Keratinocyte (primary cell): ENCODE measurements around the gene HOXD11. TPM values are rescaled to one million over a fixed set of nuclear protein-coding genes. Genes with fewer than 3 reads are reported as not detected.

Source experiments
- DNase-seq: peaks from one replicate; pipeline ENCODE4 v3.0.0-alpha.2; 2011; ENCODE audit warnings: low read depth, missing footprints, low spot score
- FAIRE-seq: peaks from 2 replicates; lab custom pipeline; 2011; peaks lifted over from hg19 to GRCh38; lab: Jason Lieb, UNC
- H2AFZ ChIP-seq: 2 replicates; pipeline ENCODE4 v1.6.0; 2012; ENCODE audit warnings: low read length, control low read depth, inconsistent platforms; ENCODE audit not compliant: control insufficient read depth
- H3K27ac ChIP-seq: 2 replicates; pipeline ENCODE4 v1.5.1; 2011; ENCODE audit warnings: low read length; ENCODE audit not compliant: control insufficient read depth, insufficient read depth
- H3K27me3 ChIP-seq: 3 replicates; pipeline ENCODE4 v1.6.0; 2011; ENCODE audit warnings: low read length; ENCODE audit not compliant: control insufficient read depth, insufficient read depth; ENCODE audit errors: extremely low read depth
- H3K36me3 ChIP-seq, 2 experiments: 2 replicates in 1 of 2; 3 replicates in 1 of 2; pipeline ENCODE4 v1.5.1; 2011; ENCODE audit warnings: low read length in 2 of 2, mild to moderate bottlenecking in 1 of 2; ENCODE audit not compliant: control insufficient read depth in 2 of 2, insufficient read depth in 2 of 2; ENCODE audit errors: extremely low read depth in 1 of 2
- H3K4me1 ChIP-seq: 3 replicates; pipeline ENCODE4 v1.5.1; 2011; ENCODE audit warnings: low read length; ENCODE audit not compliant: control insufficient read depth, insufficient read depth; ENCODE audit errors: extremely low read depth
- H3K4me2 ChIP-seq: 3 replicates; pipeline ENCODE4 v1.6.0; 2011; ENCODE audit warnings: low read depth, low read length; ENCODE audit not compliant: control insufficient read depth, insufficient read depth; ENCODE audit errors: extremely low read depth
- H3K4me3 ChIP-seq, 3 experiments: fragments of 200-600 bp in 1 of 3; sonication (generic) in 1 of 3; 2 replicates in 2 of 3; 3 replicates in 1 of 3; pipeline ENCODE4 v1.5.1; 2011 to 2016; ENCODE audit warnings: low read length in 3 of 3, mild to moderate bottlenecking in 3 of 3, control low read depth in 2 of 3, inconsistent platforms in 1 of 3, low read depth in 1 of 3, mixed read lengths in 1 of 3, mixed run types in 1 of 3, moderate library complexity in 1 of 3; ENCODE audit not compliant: control insufficient read depth in 2 of 3, insufficient read depth in 2 of 3; ENCODE audit errors: extremely low read depth in 1 of 3
- H3K79me2 ChIP-seq: 2 replicates; pipeline ENCODE4 v1.6.0; 2012; ENCODE audit warnings: low read length; ENCODE audit not compliant: control insufficient read depth, insufficient read depth
- H3K9ac ChIP-seq: 3 replicates; pipeline ENCODE4 v1.6.0; 2011; ENCODE audit warnings: low read length; ENCODE audit not compliant: control insufficient read depth, insufficient read depth; ENCODE audit errors: extremely low read depth
- H3K9me1 ChIP-seq: 3 replicates; pipeline ENCODE4 v1.6.0; 2011; ENCODE audit warnings: low read length; ENCODE audit not compliant: control insufficient read depth, insufficient read depth; ENCODE audit errors: extremely low read depth
- H3K9me3 ChIP-seq: 2 replicates; pipeline ENCODE4 v1.5.1; 2012; ENCODE audit warnings: low read depth, low read length; ENCODE audit not compliant: control insufficient read depth
- H4K20me1 ChIP-seq: 3 replicates; pipeline ENCODE4 v1.6.0; 2011; ENCODE audit warnings: low read length; ENCODE audit not compliant: control insufficient read depth, insufficient read depth; ENCODE audit errors: extremely low read depth
- EZH2 ChIP-seq: IDR thresholded peaks from one replicate; pipeline ENCODE4 v1.6.1; 2012; ENCODE audit warnings: inconsistent platforms, mild to moderate bottlenecking, low read length, moderate library complexity
- dilution Hi-C: fragments of 300-500 bp; cut with MboI; formaldehyde crosslinking; loops from one replicate; pipeline ENCODE4 v1.7.0; 2020; ENCODE audit warnings: low sequenced_read_pairs; ENCODE audit not compliant: extremely low pct_ligation_motif_present
- polyA plus RNA-seq, 5 experiments: library from polyadenylated mRNA; depleted of rRNA in 3 of 5; stranded (reverse) in 3 of 5; stranded (forward) in 1 of 5; unstranded in 1 of 5; fragments of >200 nt; gene quantifications; 1 replicate in 1 of 5; 2 replicates in 3 of 5; 3 replicates in 1 of 5; pipeline versions ENCODE4 v1.2.1 to v1.2.3, GENCODE V29; 2011 to 2012; ENCODE audit warnings: missing spikeins in 2 of 5, low read depth in 1 of 5, low replicate concordance in 1 of 5
- TF ChIP-seq, protein P1 (sequence below), 3 experiments: IDR thresholded peaks in 1 of 3; conservative IDR thresholded peaks in 1 of 3; optimal IDR thresholded peaks in 1 of 3; 2 replicates in 2 of 3; 3 replicates in 1 of 3; pipeline versions ENCODE3 to v1.5.1; 2011; ENCODE audit warnings: low read length in 3 of 3, mild to moderate bottlenecking in 3 of 3, moderate library complexity in 2 of 3, control low read depth in 1 of 3, inconsistent platforms in 1 of 3; ENCODE audit not compliant: insufficient read depth in 2 of 3; ENCODE audit errors: extremely low read depth in 1 of 3

HOXD11 gene
- polyA plus RNA-seq, 1 donor (not counting 4 experiments of a cell fraction or from before 2014, with no cell fraction given): not detected

DNA sequence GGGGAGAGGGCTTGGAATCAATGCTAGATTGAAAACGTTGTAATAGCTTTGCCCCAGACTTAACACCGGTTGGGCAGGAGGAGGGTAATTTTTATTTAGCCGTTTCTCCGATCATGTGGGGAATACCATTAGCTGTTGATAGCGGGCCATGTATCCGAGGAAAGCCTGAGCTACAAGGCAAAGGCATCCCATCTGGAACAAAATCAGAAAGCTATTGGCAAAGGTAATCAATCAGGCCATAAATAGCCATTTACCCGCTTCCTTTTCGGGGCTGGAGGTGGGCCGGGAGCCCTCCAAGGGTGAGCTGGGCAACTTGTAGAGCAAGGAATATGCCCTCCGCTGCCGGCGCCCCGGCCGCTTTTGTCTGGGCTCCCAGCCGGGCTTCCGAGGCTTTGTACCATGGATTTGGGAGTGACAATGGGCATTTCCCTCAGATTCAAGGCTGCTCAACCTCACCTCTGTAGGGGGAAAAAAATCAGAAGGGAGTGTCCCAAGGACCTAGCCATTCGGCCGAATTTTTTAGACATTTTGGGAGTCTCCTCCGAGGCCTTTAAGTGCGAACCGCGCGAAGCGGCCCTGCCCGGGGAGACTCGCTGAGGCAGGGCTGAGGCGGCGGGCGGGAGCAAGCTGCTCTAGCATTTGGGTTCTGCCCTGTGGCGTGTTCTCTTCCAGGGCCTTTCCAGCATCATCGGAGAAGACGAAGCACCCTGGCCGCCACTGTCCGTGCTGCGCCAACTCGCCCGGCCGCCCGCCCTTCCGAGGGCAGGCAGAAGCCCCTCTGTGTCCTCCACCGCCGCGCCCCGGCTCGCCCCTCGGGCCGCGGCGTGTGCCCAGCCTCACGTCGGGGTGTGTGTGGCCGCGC is 14.3 kb downstream of the HOXD11 start:
- peaks cover 4% of the 10 kb centered on the region for H3K9me3 ChIP-seq
- H2AFZ ChIP-seq: no peak overlapping the region
- no peak overlapping the region for H3K4me3 ChIP-seq
- H3K27me3 ChIP-seq: peaks cover 97% of the 10 kb centered on the region
- DNase-seq (no peak), FAIRE-seq (no peak)
- H3K9me1 ChIP-seq: no peaks in the 10 kb centered on the region
- H3K4me2 ChIP-seq: no peak overlapping the region
- H3K27ac ChIP-seq: no peak overlapping the region
- H3K36me3 ChIP-seq: no peaks in the 10 kb centered on the region
- no peaks in the 10 kb centered on the region for H4K20me1 ChIP-seq
- no peaks in the 10 kb centered on the region for H3K79me2 ChIP-seq
- H3K4me1 ChIP-seq: no peaks in the 10 kb centered on the region
- TF ChIP-seq EZH2: peak; percentile 80
- TF ChIP-seq, protein P1, sequence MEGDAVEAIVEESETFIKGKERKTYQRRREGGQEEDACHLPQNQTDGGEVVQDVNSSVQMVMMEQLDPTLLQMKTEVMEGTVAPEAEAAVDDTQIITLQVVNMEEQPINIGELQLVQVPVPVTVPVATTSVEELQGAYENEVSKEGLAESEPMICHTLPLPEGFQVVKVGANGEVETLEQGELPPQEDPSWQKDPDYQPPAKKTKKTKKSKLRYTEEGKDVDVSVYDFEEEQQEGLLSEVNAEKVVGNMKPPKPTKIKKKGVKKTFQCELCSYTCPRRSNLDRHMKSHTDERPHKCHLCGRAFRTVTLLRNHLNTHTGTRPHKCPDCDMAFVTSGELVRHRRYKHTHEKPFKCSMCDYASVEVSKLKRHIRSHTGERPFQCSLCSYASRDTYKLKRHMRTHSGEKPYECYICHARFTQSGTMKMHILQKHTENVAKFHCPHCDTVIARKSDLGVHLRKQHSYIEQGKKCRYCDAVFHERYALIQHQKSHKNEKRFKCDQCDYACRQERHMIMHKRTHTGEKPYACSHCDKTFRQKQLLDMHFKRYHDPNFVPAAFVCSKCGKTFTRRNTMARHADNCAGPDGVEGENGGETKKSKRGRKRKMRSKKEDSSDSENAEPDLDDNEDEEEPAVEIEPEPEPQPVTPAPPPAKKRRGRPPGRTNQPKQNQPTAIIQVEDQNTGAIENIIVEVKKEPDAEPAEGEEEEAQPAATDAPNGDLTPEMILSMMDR (optimal IDR thresholded peaks at IDR 0.05 in 1 of 3, IDR thresholded peaks at IDR 0.05 in 1 of 3, conservative IDR thresholded peaks at IDR 0.05 in 1 of 3; ENCODE audit: extremely low read depth in 1 of 3, insufficient read depth in 2 of 3, low read length in 3 of 3): no peak
- no peak overlapping the region for H3K9ac ChIP-seq
- dilution Hi-C loops: no loop called here

DNA sequence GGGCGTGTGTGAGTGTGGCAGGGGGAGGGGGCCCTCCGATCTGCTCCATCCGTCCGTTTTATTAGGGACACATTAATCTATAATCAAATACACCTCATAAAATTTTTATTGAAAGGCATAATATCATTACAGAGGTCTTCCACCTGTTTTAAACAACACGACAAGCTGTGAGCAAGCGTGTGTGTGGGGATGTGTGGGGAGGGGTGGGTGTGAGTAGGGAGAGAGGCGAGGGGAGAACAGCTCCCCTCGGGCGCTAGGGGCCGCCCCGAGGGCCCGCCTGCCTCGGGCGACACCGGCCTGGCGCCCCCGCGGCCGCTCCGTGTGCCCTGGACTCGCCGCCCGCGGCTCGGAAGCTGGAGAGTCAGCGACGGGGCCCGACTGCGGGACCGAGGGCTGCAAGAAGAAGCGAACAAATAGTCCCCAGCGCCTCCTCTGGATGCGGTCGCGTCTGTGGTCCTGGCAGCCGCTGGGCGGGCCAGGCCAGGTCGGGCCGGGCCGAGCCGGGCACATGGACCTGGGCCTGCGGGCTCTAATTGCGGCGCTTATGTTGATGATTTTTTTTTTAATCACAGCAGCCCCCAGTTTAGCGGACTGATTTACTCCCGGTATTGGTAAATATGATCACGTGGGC is 15.1 kb downstream of the HOXD11 start:
- dilution Hi-C loops: no loop called here
- Histone ChIP-seq H3K27me3 (peaks cover 95% of the 10 kb centered on the region), H3K27ac (no peak overlapping the region)

More for the DNA sequence above, 15.1 kb downstream of the HOXD11 start:
- no peaks in the 10 kb centered on the region for H3K79me2 ChIP-seq
- no peaks in the 10 kb centered on the region for H3K4me1 ChIP-seq
- no peaks in the 10 kb centered on the region for H3K9me1 ChIP-seq
- no peak overlapping the region for H2AFZ ChIP-seq
- DNase-seq (no peak), FAIRE-seq (no peak)
- peak overlapping the region in 2 of 3 experiments; percentile 2 to 13 for H3K4me3 ChIP-seq
- H3K9ac ChIP-seq: no peak overlapping the region
- TF ChIP-seq, protein P1 (optimal IDR thresholded peaks at IDR 0.05 in 1 of 3, IDR thresholded peaks at IDR 0.05 in 1 of 3, conservative IDR thresholded peaks at IDR 0.05 in 1 of 3; ENCODE audit: extremely low read depth in 1 of 3, insufficient read depth in 2 of 3, low read length in 3 of 3): no peak
- no peak for TF ChIP-seq EZH2
- H4K20me1 ChIP-seq: no peaks in the 10 kb centered on the region
- no peaks in the 10 kb centered on the region for H3K9me3 ChIP-seq
- H3K36me3 ChIP-seq: no peaks in the 10 kb centered on the region
- no peak overlapping the region for H3K4me2 ChIP-seq
